H1 (cell line): Measurements from ENCODE around the gene PHLDA2. TPM values are rescaled to one million over a fixed set of nuclear protein-coding genes. Genes with fewer than 3 reads are reported as not detected.

ENCODE experiments used
- CTCF ChIA-PET: fragments of 300-600 bp; sonication (Branson Sonifier 250); formaldehyde crosslinking; loops from one replicate; lab custom pipeline; 2021; ENCODE audit not compliant: partially characterized antibody; lab: Charles Lee
- POLR2A ChIA-PET: fragments of 300-600 bp; sonication (Branson Sonifier 250); formaldehyde crosslinking; loops from one replicate; lab custom pipeline; 2021; ENCODE audit warnings: inconsistent platforms; ENCODE audit not compliant: partially characterized antibody; lab: Charles Lee
- DNase-seq, 2 experiments: peaks; one replicate each; pipeline versions ENCODE4 v3.0.0 to v3.0.0-alpha.2; 2010 to 2022; ENCODE audit warnings: low spot score in 2 of 2, low read depth in 1 of 2, mixed read lengths in 1 of 2
- FAIRE-seq: peaks from 2 replicates; lab custom pipeline; 2011; peaks lifted over from hg19 to GRCh38; lab: Jason Lieb, UNC
- H2AFZ ChIP-seq: 2 replicates; pipeline ENCODE4 v1.8.1; 2012; ENCODE audit warnings: low read length, inconsistent platforms
- H2AK5ac ChIP-seq: 2 replicates; pipeline ENCODE4 v1.6.1; 2013; ENCODE audit warnings: low read depth, low read length
- H2BK120ac ChIP-seq: replicated peaks from 2 replicates; pipeline ENCODE3; 2013; ENCODE audit warnings: low read depth, low read length, inconsistent platforms
- H2BK12ac ChIP-seq: 2 replicates; pipeline ENCODE4 v1.6.1; 2013; ENCODE audit warnings: low read depth, low read length
- H2BK15ac ChIP-seq: 2 replicates; pipeline ENCODE4 v1.6.1; 2013; ENCODE audit warnings: low read length
- H2BK20ac ChIP-seq: 2 replicates; pipeline ENCODE4 v1.6.1; 2013; ENCODE audit warnings: low read length
- H2BK5ac ChIP-seq: 2 replicates; pipeline ENCODE4 v1.6.1; 2013; ENCODE audit warnings: low read depth, low read length
- H3K14ac ChIP-seq: 2 replicates; pipeline ENCODE4 v1.6.1; 2013; ENCODE audit warnings: inconsistent platforms; ENCODE audit not compliant: insufficient read length
- H3K18ac ChIP-seq: 2 replicates; pipeline ENCODE4 v1.6.1; 2013; ENCODE audit warnings: low read length; ENCODE audit errors: extremely low read depth
- H3K23ac ChIP-seq: 2 replicates; pipeline ENCODE4 v1.6.1; 2013; ENCODE audit warnings: inconsistent platforms; ENCODE audit not compliant: insufficient read length
- H3K23me2 ChIP-seq: 2 replicates; pipeline ENCODE4 v1.6.1; 2013; ENCODE audit warnings: low read depth, low read length
- H3K27ac ChIP-seq: 2 replicates; pipeline ENCODE4 v1.6.1; 2011; ENCODE audit warnings: low read depth, low read length, inconsistent platforms
- H3K27me3 ChIP-seq, 4 experiments: replicated peaks in 1 of 4; 1 replicate in 1 of 4; 2 replicates in 3 of 4; pipeline versions ENCODE4 v1.6.1 to v1.8.1; 2011 to 2013; ENCODE audit warnings: low read length in 3 of 4, mild to moderate bottlenecking in 3 of 4, inconsistent platforms in 2 of 4, mixed read lengths in 2 of 4, moderate library complexity in 1 of 4; ENCODE audit not compliant: control insufficient read depth in 3 of 4, insufficient read depth in 3 of 4; ENCODE audit errors: extremely low read depth in 1 of 4
- H3K36me3 ChIP-seq, 4 experiments: 2 replicates each; pipeline versions ENCODE4 v1.6.1 to v1.8.1; 2011 to 2013; ENCODE audit warnings: mild to moderate bottlenecking in 4 of 4, low read length in 3 of 4, moderate library complexity in 2 of 4, control low read depth in 1 of 4, inconsistent platforms in 1 of 4; ENCODE audit not compliant: insufficient read depth in 4 of 4, control insufficient read depth in 2 of 4
- H3K4ac ChIP-seq: replicated peaks from 2 replicates; pipeline ENCODE3; 2013; ENCODE audit warnings: low read length, low read depth, mixed read lengths, inconsistent platforms; ENCODE audit not compliant: insufficient read length
- H3K4me1 ChIP-seq, 4 experiments: replicated peaks in 1 of 4; 1 replicate in 1 of 4; 2 replicates in 3 of 4; pipeline versions ENCODE4 v1.6.1 to v1.8.1; 2011 to 2013; ENCODE audit warnings: low read length in 3 of 4, inconsistent platforms in 2 of 4, mixed read lengths in 1 of 4; ENCODE audit not compliant: insufficient read depth in 4 of 4, control insufficient read depth in 3 of 4
- H3K4me2 ChIP-seq, 2 experiments: 2 replicates each; pipeline versions ENCODE4 v1.6.1 to v1.8.1; 2011 to 2013; ENCODE audit warnings: low read depth in 2 of 2, low read length in 2 of 2, control low read depth in 1 of 2, inconsistent platforms in 1 of 2, mild to moderate bottlenecking in 1 of 2; ENCODE audit not compliant: insufficient read depth in 1 of 2
- H3K4me3 ChIP-seq, 4 experiments: fragments of 200-600, 300-600 bp in 1 of 4; sonication (generic), shearing (Covaris generic), sonication (Bioruptor Twin) in 1 of 4; 2 replicates each; pipeline versions ENCODE4 v1.5.1 to v1.8.1; 2011 to 2016; ENCODE audit warnings: low read length in 4 of 4, low read depth in 3 of 4, control low read depth in 2 of 4, inconsistent platforms in 2 of 4, mild to moderate bottlenecking in 2 of 4, mixed read lengths in 1 of 4, moderate library complexity in 1 of 4; ENCODE audit not compliant: insufficient read depth in 2 of 4; ENCODE audit errors: extremely low read depth in 1 of 4
- H3K56ac ChIP-seq: replicated peaks from 2 replicates; pipeline ENCODE3; 2013; ENCODE audit warnings: low read depth, mild to moderate bottlenecking, mixed read lengths, low read length, inconsistent platforms; ENCODE audit not compliant: insufficient read length
- H3K79me1 ChIP-seq: 2 replicates; pipeline ENCODE4 v1.6.1; 2013; ENCODE audit warnings: low read depth, low read length, control low read depth
- H3K79me2 ChIP-seq, 2 experiments: 2 replicates each; pipeline versions ENCODE4 v1.6.1 to v1.8.1; 2012 to 2013; ENCODE audit warnings: low read length in 2 of 2, mild to moderate bottlenecking in 2 of 2, inconsistent platforms in 1 of 2; ENCODE audit not compliant: insufficient read depth in 2 of 2, control insufficient read depth in 1 of 2
- H3K9ac ChIP-seq, 4 experiments: replicated peaks in 1 of 4; 1 replicate in 1 of 4; 2 replicates in 3 of 4; pipeline versions ENCODE4 v1.6.1 to v1.8.1; 2011 to 2013; ENCODE audit warnings: low read depth in 3 of 4, low read length in 3 of 4, control low read depth in 2 of 4, mild to moderate bottlenecking in 2 of 4, moderate library complexity in 2 of 4, inconsistent platforms in 1 of 4; ENCODE audit errors: extremely low read depth in 1 of 4
- H3K9me3 ChIP-seq, 2 experiments: 2 replicates each; pipeline versions ENCODE4 v1.6.1 to v1.8.1; 2012 to 2013; ENCODE audit warnings: mild to moderate bottlenecking in 2 of 2, moderate library complexity in 2 of 2, control low read depth in 1 of 2, inconsistent platforms in 1 of 2, low read depth in 1 of 2, low read length in 1 of 2, mixed read lengths in 1 of 2; ENCODE audit not compliant: insufficient read depth in 2 of 2
- H4K20me1 ChIP-seq, 2 experiments: replicated peaks in 1 of 2; 2 replicates each; pipeline versions ENCODE3 to v1.8.1; 2011 to 2013; ENCODE audit warnings: inconsistent platforms in 2 of 2, low read length in 2 of 2, mild to moderate bottlenecking in 1 of 2; ENCODE audit not compliant: insufficient read depth in 2 of 2, control insufficient read depth in 1 of 2
- H4K5ac ChIP-seq: 2 replicates; pipeline ENCODE4 v1.6.1; 2013; ENCODE audit warnings: low read length, low read depth, mixed read lengths, inconsistent platforms; ENCODE audit not compliant: insufficient read length
- H4K8ac ChIP-seq: 2 replicates; pipeline ENCODE4 v1.8.0; 2013; ENCODE audit warnings: mild to moderate bottlenecking, moderate library complexity, low read length, inconsistent platforms; ENCODE audit not compliant: insufficient read depth; ENCODE audit errors: extremely low read depth
- H4K91ac ChIP-seq: replicated peaks from 2 replicates; pipeline ENCODE3; 2013; ENCODE audit warnings: low read length, mixed read lengths, inconsistent platforms; ENCODE audit not compliant: insufficient read length
- CBX8 ChIP-seq: fragments of 300-800, 300-1000 bp; sonication (generic); IDR thresholded peaks from 2 replicates; pipeline ENCODE4 v1.7.1; 2016; ENCODE audit warnings: low read depth, low read length, borderline replicate concordance
- E2F6 ChIP-seq: IDR thresholded peaks from 2 replicates; pipeline ENCODE4 v1.6.1; 2012; ENCODE audit warnings: inconsistent platforms
- JUND ChIP-seq: IDR thresholded peaks from 2 replicates; pipeline ENCODE4 v1.6.1; 2011; ENCODE audit warnings: mild to moderate bottlenecking, improper control_type of control experiment, low read length
- WGBS, 2 experiments: shearing (Covaris generic) in 1 of 2; methylation state at CpG; one replicate each; pipeline versions ENCODE4 v1.1.6 to v1.1.7; 2013 to 2015; ENCODE audit warnings: low lambda C conversion rate in 2 of 2, mixed read lengths in 2 of 2, inconsistent platforms in 1 of 2, low coverage in 1 of 2, missing lambda C conversion rate in 1 of 2; ENCODE audit not compliant: insufficient replicate concordance in 2 of 2, insufficient coverage in 1 of 2, insufficient read length in 1 of 2; ENCODE audit errors: extremely low coverage in 1 of 2, missing lambda C conversion rate in 1 of 2; 5-methylcytosine and 5-hydroxymethylcytosine counted together
- polyA plus RNA-seq, 7 experiments: library from polyadenylated mRNA; depleted of rRNA in 3 of 7; stranded (reverse) in 5 of 7; unstranded in 2 of 7; fragments of >200 nt in 5 of 7; fragments of 200-250 nt in 2 of 7; gene quantifications; 1 replicate in 5 of 7; 2 replicates in 1 of 7; 4 replicates in 1 of 7; pipeline versions ENCODE4 v1.2.1 to v1.2.3, GENCODE V29; 2011 to 2013; ENCODE audit warnings: missing spikeins in 2 of 7, mixed read lengths in 2 of 7
- total RNA-seq: library from RNA; stranded (reverse); fragmentation: NEBNext Ultra II Directional; extraction: Animal tissue kit (Norgen Biotek cat#: 25700); gene quantifications from 2 replicates; pipeline ENCODE4 v1.2.1, GENCODE V29; 2021

Gene PHLDA2
- total and polyA plus RNA-seq, 2 of the 8 experiments (the other 6 are each of a cell fraction or from before 2014, with no cell fraction given) = 5.2 to 7.6 TPM

GRCh38 chr11:2881981-2882375, 47.2 kb downstream of the PHLDA2 start:
- peaks cover 6 to 13% of the 10 kb centered on the region in 2 experiments for H4K20me1 ChIP-seq
- peaks cover 0 to 24% (median 20%) of the 10 kb centered on the region in 4 experiments; a peak in 6 of 7 replicates for H3K4me1 ChIP-seq
- no peaks in the 10 kb centered on the region for H3K79me1 ChIP-seq
- H3K27me3 ChIP-seq = peaks cover 2 to 71% (median 55%) of the 10 kb centered on the region in 4 experiments
- DNase-seq (no peak), FAIRE-seq (no peak)
- no peak overlapping the region for H2BK20ac ChIP-seq
- 0 out of 2 replicates have a peak overlapping the region, but pooled peaks have one; percentile 72 for H2BK15ac ChIP-seq
- H3K36me3 ChIP-seq = peaks cover 0 to 4% (median 0%) of the 10 kb centered on the region in 4 experiments; a peak in 1 of 8 replicates
- no peak overlapping the region for H4K91ac ChIP-seq
- no peak overlapping the region for H2BK5ac ChIP-seq
- H3K9me3 ChIP-seq = no peaks in the 10 kb centered on the region; a peak in 1 of 4 replicates
- CTCF ChIA-PET = interaction anchor here (1.1 to 13.5 kb wide), 7 partner anchors 10 to 347 kb away, joined by 3 to 521 read pairs (median 4); no protein-coding TSS in a partner anchor
- H3K18ac ChIP-seq = no peak overlapping the region; the same call in 1 of the 2 replicates
- no peaks in the 10 kb centered on the region for H3K79me2 ChIP-seq
- no peak overlapping the region for H3K9ac ChIP-seq
- H3K4ac ChIP-seq = no peak overlapping the region
- POLR2A ChIA-PET = interaction anchor here (0.9 to 1.7 kb wide), 4 partner anchors 11 to 184 kb away, joined by 3 to 5 read pairs (median 4); no protein-coding TSS in a partner anchor
- no peak overlapping the region for H2BK120ac ChIP-seq
- H2BK12ac ChIP-seq = 0 out of 2 replicates have a peak overlapping the region, but pooled peaks have one; percentile 39
- no peak overlapping the region for H3K23ac ChIP-seq
- H4K8ac ChIP-seq = no peak overlapping the region
- H3K4me2 ChIP-seq = no peak overlapping the region
- peaks cover 12% of the 10 kb centered on the region; the same call in 1 of the 2 replicates for H3K23me2 ChIP-seq
- WGBS, 2 experiments = 93% methylated on average over 9 of the region's 12 CpGs; no CpG with 5 or more reads in 1 of the 2 experiments
- no peak overlapping the region for H2AK5ac ChIP-seq
- no peak overlapping the region for H3K27ac ChIP-seq
- H3K56ac ChIP-seq = no peak overlapping the region
- no peak overlapping the region for H4K5ac ChIP-seq
- no peak for TF ChIP-seq E2F6
- no peak for TF ChIP-seq JUND
- no peak for TF ChIP-seq CBX8
- no peak overlapping the region for H2AFZ ChIP-seq
- no peak overlapping the region for H3K14ac ChIP-seq
- no peak overlapping the region for H3K4me3 ChIP-seq
